GM19468 (cell line): ENCODE results near the gene ARHGEF17.

Experiments used
- ATAC-seq: cut with Tn5 transposase; IDR thresholded peaks from one replicate; pipeline ENCODE4 v1.9.1; 2021; ENCODE audit warnings: mild to moderate bottlenecking, moderate library complexity, moderate number of reproducible peaks; ENCODE audit not compliant: unreplicated experiment; ENCODE audit errors: extremely low read depth

ARHGEF17 gene

GRCh38 chr11:73399636-73400035 lies 91.6 kb downstream of the ARHGEF17 start:
- no peak for ATAC-seq

GRCh38 chr11:73400293-73400692 lies 92.2 kb downstream of the ARHGEF17 start:
- ATAC-seq, result no peak

GRCh38 chr11:73401217-73401923 lies 93.3 kb downstream of the ARHGEF17 start:
- no peak for ATAC-seq

DNA sequence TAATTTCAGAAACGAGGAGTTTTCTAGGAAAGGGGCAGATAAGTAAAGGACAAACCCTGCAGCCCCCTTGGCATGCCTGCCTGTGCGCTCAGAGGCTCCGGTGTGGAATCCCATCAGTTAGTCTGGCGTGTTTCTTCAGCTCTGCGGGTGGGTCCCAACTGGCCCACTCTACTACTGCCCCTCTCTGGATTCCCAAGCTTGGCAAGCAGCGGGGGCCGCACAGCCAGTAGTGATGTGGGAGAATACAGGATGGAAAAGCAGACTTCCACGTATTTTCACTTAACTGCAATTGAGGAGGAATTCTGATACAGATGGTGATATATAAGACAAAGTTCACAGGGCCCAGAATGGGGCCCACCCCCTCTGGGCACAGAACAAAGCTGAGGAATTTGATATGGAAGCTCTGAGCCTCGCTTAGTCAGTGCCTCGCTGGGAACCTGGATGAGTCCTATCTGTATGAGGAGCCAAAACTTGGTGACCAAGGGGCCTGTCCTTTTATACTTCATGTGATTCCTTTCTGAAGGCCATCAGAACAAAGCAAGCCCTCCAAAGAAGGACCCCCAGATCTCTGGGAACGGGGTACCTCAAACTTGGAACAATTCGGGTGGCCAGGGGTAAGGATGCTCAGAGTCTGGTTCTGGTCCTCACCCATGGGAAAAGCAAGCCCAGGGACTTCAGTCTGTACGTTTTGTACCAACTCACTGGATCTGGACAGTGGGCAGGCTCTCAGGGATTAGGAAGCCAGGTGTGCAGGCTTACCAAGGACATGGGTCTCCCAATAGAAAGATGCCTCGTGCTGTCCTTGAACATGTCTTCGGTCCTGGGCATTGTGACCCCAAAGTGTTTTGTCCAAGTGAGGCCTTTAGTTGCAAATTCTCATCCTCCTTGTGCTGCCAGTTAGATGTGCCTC lies 94.1 kb downstream of the ARHGEF17 start:
- no peak for ATAC-seq

DNA sequence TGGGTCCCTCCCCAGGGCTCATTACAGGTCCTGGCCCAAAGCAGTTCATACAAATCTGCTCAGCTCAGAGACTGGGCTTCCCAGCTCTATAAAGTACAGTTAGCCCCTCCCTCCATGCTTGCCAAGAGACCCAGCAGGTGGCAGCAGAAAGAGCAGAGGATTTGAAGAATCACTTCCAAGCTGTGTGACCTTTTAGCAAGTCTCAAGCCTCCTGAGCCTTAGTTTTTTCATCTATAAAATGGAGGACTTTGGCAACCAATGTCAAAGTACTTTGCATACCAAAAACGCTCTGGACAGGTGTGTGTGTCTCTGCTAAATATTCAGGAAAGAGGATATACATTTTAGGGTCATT lies 94.7 kb downstream of the ARHGEF17 start:
- no peak for ATAC-seq

- ATAC-seq, result no peak
These were observed 95.5 kb downstream of the ARHGEF17 start for GRCh38 chr11:73403541-73403940.

GRCh38 chr11:73404048-73404447 lies 96.0 kb downstream of the ARHGEF17 start:
- no peak for ATAC-seq

DNA sequence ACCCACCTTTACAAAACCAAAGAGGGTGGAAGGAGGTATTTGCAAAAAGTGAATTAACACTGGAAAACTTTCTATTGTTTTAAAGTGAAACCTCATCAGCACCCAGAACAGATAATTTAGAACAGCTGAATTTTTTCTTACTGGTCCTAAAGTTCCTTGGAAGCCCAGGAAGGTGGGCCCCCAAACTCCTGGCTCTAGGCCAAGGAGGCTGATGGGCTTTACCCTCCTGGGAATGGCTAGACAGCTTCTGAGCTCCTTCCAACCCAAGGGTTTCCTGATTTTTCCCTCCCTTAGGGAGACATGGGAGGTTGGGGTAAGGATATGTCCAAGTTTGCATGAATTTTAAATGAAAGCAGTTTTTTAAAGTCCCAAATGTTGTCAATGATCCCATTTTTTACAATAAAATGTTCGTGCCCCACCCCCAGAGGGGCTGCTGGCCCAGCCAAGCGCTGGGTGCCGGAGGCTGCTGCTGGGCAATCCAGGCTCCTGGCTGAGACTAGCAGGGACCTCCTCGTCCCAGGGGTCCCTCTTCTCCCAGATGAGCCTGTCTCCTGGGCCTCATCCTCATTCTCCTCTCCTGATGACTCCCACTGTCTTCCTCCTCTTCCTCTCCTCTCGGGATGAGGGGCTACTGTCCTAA lies 96.5 kb downstream of the ARHGEF17 start:
- no peak for ATAC-seq

- ATAC-seq, result no peak
These were observed 97.1 kb downstream of the ARHGEF17 start for GRCh38 chr11:73405146-73405510.

DNA sequence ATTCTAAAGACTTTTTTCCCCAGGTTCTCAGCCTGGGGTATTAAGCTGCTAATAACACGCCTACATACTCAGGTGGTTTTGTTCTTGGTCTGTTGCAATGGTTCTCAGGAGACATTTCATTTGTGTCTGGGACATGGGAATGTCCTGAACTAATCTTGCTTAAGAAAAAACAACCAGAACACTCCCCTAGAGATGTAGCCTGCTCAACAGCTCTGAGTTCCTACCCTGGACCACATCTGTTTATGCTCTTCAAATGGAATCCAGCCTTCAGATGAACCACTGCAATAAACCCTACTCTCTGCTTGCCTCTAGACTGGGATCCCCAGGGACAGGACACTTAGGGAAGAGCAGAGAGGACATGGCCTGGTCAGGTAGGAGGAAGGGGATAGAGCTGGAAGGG lies 98.1 kb downstream of the ARHGEF17 start:
- ATAC-seq, result no peak

GRCh38 chr11:73406619-73407018 lies 98.5 kb downstream of the ARHGEF17 start:
- ATAC-seq, result no peak

DNA sequence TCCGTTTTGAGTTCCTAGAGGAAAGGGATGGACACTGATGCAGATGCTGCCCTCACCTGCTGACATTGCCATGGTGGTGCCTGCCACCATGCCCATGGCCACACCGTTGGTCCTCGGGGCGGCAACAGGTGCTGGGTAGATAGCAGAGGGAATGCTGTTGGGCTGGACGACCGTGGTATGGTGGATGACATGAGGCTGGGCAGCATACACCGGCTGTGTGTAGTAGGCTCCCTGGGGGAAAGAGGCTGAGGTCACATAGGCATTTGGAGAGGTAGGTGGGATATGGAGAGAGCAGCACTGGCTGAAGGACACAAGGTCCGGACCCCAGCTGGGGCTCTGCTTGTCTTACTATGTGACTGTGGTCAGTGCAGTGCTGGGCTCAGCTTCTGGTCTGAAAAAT lies 101.4 kb downstream of the ARHGEF17 start:
- no peak for ATAC-seq

DNA sequence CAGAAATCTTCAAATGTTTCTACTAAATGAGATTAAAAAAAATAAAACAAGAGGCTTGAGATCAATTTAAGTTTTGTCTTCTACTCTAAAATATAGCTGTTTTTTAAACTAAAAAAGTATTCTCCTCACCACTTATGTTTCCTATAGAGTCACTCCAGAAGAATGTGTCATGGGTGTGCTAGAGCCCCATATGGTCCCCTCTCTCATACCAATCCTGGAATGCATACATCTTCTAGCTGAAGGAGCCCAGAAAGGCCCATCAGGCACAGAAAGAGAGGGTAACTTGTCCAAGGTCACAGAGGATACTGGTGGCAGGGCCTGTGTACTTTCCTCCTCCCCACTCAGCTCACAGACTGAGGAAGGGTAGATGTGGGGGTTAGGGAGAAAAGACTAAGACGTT lies 102.6 kb downstream of the ARHGEF17 start:
- no peak for ATAC-seq

GRCh38 chr11:73411031-73411430 lies 103.0 kb downstream of the ARHGEF17 start:
- ATAC-seq, result no peak

DNA sequence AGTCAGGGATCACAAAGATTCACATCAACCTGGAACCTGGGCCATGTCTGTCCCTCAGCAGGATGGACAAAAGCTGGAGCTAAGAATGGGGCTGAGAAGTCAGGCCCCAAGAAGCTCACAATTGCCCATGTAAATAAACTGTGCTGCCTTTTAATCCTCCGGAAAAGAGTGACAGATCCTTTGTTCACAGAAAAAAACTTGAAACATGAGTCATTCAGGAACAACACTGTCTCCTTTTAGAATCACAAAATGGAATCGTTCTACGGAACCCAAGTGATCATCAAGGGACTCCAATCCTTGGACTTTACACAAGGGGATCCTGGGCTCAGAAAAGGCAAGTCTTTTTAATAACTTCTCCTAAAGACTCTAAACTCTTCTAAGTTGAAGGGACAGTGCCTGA lies 104.2 kb downstream of the ARHGEF17 start:
- ATAC-seq, result no peak

DNA sequence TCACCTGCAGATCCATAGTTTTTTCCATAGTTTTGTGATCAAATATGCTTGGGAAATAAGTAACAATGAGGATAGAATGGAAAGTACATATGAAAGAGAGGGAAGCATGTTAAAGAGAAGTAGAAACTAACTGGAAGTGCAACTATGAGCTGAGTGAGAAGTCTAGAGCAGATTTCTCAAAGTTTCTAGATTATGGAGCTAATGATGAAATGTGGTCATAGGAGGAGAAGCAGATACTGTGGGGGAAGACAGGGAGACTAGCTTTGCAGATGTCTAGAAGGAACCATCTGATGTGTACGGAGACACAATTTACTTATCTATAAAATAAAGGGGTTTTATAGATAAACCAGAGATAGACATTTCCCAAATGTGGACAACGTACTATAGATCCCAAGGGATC lies 105.2 kb downstream of the ARHGEF17 start:
- no peak for ATAC-seq

- ATAC-seq, result no peak
These were observed 107.0 kb downstream of the ARHGEF17 start for GRCh38 chr11:73414977-73415651.

DNA sequence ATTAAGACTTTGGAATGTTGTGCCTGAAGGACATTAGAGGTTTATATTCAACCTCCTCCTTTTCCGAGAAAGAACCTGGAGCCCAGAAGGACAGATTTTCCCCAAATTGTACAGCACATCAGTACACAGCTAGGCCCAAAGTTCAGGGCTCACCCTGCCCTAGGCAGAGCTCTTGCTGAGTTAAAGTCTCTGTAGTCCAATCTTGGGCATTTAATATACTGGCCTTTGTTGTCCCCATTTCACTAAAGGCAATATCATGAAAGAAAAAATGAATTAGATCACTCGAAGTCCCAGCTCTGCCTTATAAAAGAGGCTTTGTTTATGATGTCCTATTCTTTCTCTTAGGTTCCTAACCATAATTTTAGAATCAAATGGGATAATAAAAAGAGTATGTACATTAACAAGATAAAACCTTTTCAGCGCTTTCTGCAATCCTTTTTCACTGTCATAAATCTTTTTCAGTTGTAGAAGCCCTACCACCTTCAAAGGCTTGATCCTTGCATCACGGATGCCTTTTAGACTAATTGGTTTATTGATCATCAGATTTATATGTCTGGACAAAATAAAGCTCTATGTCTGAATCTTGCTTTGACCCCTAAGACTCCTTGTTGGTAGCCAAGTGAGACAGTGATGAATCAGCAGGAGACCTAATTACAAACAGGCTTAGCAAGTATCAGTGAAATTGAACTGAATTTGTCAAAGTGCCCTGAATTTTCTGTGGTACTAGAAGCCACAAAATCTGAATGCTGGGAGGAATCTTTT lies 108.0 kb downstream of the ARHGEF17 start:
- no peak for ATAC-seq

GRCh38 chr11:73416786-73417185 lies 108.7 kb downstream of the ARHGEF17 start:
- no peak for ATAC-seq
